ENCODE measurements around the gene PAX5. TPM values are rescaled to one million over a fixed set of nuclear protein-coding genes. Genes with fewer than 3 reads are reported as not detected.

The PAX5 gene
- total RNA-seq, 2 donors from 2014 or later = 10.1 TPM; not detected in 1

- Mint-ChIP-seq H3K4me3 (no peak overlapping the region), H3K27me3 (peaks cover 53% of the 10 kb centered on the region), H3K27ac (no peak overlapping the region), H3K4me1 (peaks cover 2% of the 10 kb centered on the region), H3K36me3 (ENCODE audit: low read depth) (peaks cover 3% of the 10 kb centered on the region)
- no peak for DNase-seq
- no peak for ATAC-seq
- H3K9me3 ChIP-seq (ENCODE audit: control insufficient read depth, low read length, poor library complexity, severe bottlenecking) = no peaks in the 10 kb centered on the region
These were observed 210.1 kb downstream of the PAX5 start for GRCh38 chr9:36823934-36824333.

GRCh38 chr9:36823466-36823865 is 210.6 kb downstream of the PAX5 start:
- Mint-ChIP-seq H3K4me3 (no peak overlapping the region), H3K36me3 (ENCODE audit: low read depth) (peaks cover 7% of the 10 kb centered on the region)

DNA sequence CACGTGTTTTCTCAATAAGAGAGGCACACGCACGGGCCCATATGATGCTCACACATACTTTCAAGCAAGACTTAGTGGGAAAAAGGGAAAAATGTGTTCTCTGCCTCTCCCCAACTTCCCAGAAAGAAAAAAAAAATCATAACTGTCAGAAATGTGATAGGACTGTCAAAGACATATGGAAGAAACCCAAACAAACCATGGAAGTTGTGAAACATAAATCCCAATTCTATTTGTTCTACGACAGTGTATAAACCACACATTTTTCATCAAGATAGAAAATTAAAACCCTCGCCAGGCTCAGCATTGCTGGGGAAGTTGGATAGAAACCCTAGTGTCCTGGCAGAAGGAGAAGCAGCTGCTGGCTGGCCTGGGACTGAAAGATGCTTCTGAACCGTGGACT is 211.9 kb downstream of the PAX5 start:
- Mint-ChIP-seq H3K36me3 (ENCODE audit: low read depth) (peaks cover 7% of the 10 kb centered on the region), H3K4me1 (peaks cover 6% of the 10 kb centered on the region), H3K27ac (no peak overlapping the region), H3K4me3 (no peak overlapping the region), H3K27me3 (peaks cover 54% of the 10 kb centered on the region)
- DNase-seq (no peak), ATAC-seq (no peak)
- H3K9me3 ChIP-seq (ENCODE audit: control insufficient read depth, low read length, poor library complexity, severe bottlenecking) = no peaks in the 10 kb centered on the region

More at GRCh38 chr9:36823466-36823865, 210.6 kb downstream of the PAX5 start:
- no peak overlapping the region for H3K27ac Mint-ChIP-seq
- H3K4me1 Mint-ChIP-seq = peaks cover 5% of the 10 kb centered on the region
- H3K9me3 ChIP-seq (ENCODE audit: control insufficient read depth, low read length, poor library complexity, severe bottlenecking) = no peaks in the 10 kb centered on the region
- ATAC-seq (no peak), DNase-seq (no peak)
- H3K27me3 Mint-ChIP-seq = peaks cover 58% of the 10 kb centered on the region

GRCh38 chr9:36820392-36820861 is 213.6 kb downstream of the PAX5 start:
- H3K9me3 ChIP-seq (ENCODE audit: control insufficient read depth, low read length, poor library complexity, severe bottlenecking) = no peaks in the 10 kb centered on the region
- Mint-ChIP-seq H3K4me1 (peaks cover 6% of the 10 kb centered on the region), H3K36me3 (ENCODE audit: low read depth) (peaks cover 10% of the 10 kb centered on the region), H3K27ac (no peak overlapping the region), H3K27me3 (peaks cover 57% of the 10 kb centered on the region), H3K4me3 (no peak overlapping the region)
- ATAC-seq (no peak), DNase-seq (no peak)

DNA sequence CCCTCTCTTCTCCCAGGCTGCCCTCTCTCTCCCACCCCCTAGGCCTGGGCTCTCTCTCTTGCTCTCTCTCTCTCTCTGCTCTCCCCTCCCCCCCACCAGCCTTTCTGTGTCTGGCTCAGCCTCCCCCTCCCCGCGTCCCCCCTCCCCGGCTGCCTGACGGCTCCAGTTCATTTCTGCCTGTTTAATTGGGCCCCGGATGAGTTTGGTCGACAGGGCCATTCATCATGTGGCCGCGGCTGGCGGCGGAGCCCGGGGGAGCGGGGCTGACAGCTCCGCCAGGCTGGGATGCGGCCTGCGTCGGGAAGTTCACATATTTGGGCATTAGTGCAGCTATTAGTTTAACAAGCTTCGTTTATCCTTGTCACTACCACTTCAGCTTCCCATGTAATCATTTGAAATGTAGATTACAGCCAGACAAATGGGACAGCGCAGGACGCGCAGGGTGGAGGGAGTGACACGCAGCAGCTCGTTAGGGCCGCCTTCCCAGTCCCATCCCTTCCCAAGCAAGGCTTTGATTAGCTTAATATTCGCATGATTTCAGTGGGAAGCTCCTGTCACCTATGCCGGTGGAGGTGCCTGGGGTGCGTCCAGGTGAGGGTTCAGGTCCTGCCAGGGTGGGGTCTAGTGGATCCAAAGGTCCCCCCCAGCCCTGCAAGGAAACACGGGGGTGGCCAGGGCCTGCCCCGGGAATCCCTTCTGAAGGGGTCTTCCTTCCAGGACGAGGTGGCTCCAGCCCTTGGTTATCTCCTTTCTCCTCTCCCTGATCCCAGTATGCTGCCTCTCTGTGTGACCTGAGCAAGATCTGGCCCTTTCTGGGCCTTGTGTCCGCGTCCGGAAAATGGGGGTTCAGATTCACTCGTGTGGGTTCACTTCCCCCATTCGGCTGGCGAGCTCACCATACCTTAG is 214.8 kb downstream of the PAX5 start:
- no peak overlapping the region for H3K27ac Mint-ChIP-seq
- peaks cover 52% of the 10 kb centered on the region for H3K27me3 Mint-ChIP-seq

GRCh38 chr9:36818242-36818938 is 215.7 kb downstream of the PAX5 start:
- Mint-ChIP-seq H3K27me3 (peaks cover 53% of the 10 kb centered on the region), H3K27ac (no peak overlapping the region), H3K4me3 (no peak overlapping the region), H3K36me3 (ENCODE audit: low read depth) (peaks cover 10% of the 10 kb centered on the region), H3K4me1 (peaks cover 6% of the 10 kb centered on the region)
- no peak for ATAC-seq
- no peaks in the 10 kb centered on the region for H3K9me3 ChIP-seq (ENCODE audit: control insufficient read depth, low read length, poor library complexity, severe bottlenecking)
- no peak for DNase-seq

More for the DNA sequence above, 214.8 kb downstream of the PAX5 start:
- Mint-ChIP-seq H3K4me3 (no peak overlapping the region), H3K36me3 (ENCODE audit: low read depth) (peaks cover 10% of the 10 kb centered on the region), H3K4me1 (peaks cover 6% of the 10 kb centered on the region)
- no peak for DNase-seq
- no peaks in the 10 kb centered on the region for H3K9me3 ChIP-seq (ENCODE audit: control insufficient read depth, low read length, poor library complexity, severe bottlenecking)
- no peak for ATAC-seq

- H3K27ac Mint-ChIP-seq = peak overlapping the region; percentile 75
- no peak for DNase-seq
- H3K9me3 ChIP-seq (ENCODE audit: control insufficient read depth, low read length, poor library complexity, severe bottlenecking) = no peaks in the 10 kb centered on the region
- peaks cover 4% of the 10 kb centered on the region for H3K4me1 Mint-ChIP-seq
- no peak overlapping the region for H3K4me3 Mint-ChIP-seq
- ATAC-seq = no peak
- peaks cover 10% of the 10 kb centered on the region for H3K36me3 Mint-ChIP-seq (ENCODE audit: low read depth)
- H3K27me3 Mint-ChIP-seq = peaks cover 56% of the 10 kb centered on the region
These were observed 216.8 kb downstream of the PAX5 start for GRCh38 chr9:36817160-36817834.

DNA sequence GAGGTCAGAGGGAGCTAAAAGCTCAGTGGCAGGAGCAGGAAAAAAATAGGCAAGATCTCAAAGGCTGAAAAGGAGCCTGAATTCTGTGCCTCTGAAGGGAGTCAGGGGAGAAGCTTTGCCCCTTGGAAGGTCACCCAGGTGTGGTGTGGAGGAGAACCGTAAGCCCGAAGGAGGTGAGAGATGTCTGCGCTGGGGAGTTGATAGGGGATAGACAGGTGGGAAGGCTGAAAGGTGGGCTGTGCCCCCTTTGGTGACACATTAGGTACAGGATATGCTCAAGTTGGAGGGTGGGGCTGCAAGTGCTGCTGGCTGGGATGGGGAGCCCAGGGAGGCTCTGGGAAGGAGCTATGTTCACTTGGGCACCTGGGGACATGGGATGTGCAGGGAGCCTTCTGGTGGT is 217.7 kb downstream of the PAX5 start:
- H3K4me3 Mint-ChIP-seq = no peak overlapping the region
- H3K4me1 Mint-ChIP-seq = peaks cover 4% of the 10 kb centered on the region
- ATAC-seq (no peak), DNase-seq (no peak)
- H3K27me3 Mint-ChIP-seq = peaks cover 60% of the 10 kb centered on the region
- peaks cover 10% of the 10 kb centered on the region for H3K36me3 Mint-ChIP-seq (ENCODE audit: low read depth)
- H3K27ac Mint-ChIP-seq = no peak overlapping the region
- no peaks in the 10 kb centered on the region for H3K9me3 ChIP-seq (ENCODE audit: control insufficient read depth, low read length, poor library complexity, severe bottlenecking)

DNA sequence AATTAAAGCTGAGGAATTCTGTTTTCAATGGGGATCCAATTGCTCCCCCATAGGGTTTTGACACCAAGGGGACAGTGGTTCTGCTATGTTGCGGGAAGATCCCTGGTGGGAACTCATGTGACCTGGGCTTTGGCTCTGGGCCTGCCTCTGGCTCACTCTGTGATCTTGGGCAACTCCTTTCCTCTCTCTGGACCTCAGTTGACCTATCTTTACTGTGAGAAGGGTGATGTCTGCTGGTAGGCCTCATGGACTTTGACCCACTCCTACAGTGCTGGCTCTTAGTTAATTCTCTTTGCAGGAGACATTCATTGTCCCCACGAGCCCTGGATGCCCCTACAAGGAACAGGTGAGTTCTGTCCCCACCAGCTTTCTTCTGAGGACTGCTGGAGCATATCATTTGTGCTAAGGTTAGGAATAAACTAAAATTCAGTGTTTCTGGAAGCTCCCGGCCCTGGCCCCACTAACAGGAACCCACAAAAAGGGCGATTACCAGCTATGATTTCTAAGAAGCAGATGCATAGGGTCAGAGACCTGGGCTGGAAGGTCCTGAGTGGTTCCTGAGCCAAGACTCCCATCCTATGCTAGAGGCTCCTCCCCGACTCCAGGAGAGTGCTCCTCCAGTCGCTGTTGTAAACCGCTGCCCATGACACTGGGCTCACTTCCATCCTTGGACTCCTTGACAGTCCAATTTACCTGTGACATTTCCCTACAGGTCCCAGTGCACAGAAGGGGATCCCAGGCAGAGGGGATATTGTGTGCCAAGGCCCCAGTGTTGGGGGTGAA is 218.3 kb downstream of the PAX5 start:
- no peak overlapping the region for H3K4me3 Mint-ChIP-seq
- no peak overlapping the region for H3K27ac Mint-ChIP-seq
- ATAC-seq (no peak), DNase-seq (no peak)
- peaks cover 4% of the 10 kb centered on the region for H3K4me1 Mint-ChIP-seq
- H3K27me3 Mint-ChIP-seq = peaks cover 62% of the 10 kb centered on the region
- no peaks in the 10 kb centered on the region for H3K9me3 ChIP-seq (ENCODE audit: control insufficient read depth, low read length, poor library complexity, severe bottlenecking)
- peaks cover 10% of the 10 kb centered on the region for H3K36me3 Mint-ChIP-seq (ENCODE audit: low read depth)

DNA sequence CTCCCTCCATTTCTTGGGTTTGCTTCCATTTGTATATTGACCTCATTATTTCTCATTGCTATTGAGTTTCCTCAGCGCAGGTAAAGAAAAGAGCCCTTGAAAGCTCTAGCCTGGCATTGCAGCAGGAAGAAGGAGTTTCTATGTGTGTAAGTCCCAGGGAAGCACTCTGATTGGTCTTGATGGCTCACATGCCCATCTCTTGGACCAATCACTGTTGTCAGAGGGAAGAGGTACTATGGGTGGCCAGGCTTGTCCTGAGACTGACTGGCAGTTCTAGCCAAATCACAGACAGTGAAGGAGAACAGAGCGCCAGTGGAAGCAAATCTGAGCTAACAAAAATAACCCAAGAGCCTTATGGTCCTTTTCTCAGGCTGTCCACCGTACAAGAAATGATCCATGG is 219.0 kb downstream of the PAX5 start:
- DNase-seq (no peak), ATAC-seq (no peak)
- Mint-ChIP-seq H3K36me3 (ENCODE audit: low read depth) (peaks cover 8% of the 10 kb centered on the region), H3K4me1 (peaks cover 4% of the 10 kb centered on the region), H3K27me3 (peaks cover 63% of the 10 kb centered on the region), H3K4me3 (no peak overlapping the region), H3K27ac (no peak overlapping the region)
- H3K9me3 ChIP-seq (ENCODE audit: control insufficient read depth, low read length, poor library complexity, severe bottlenecking) = no peaks in the 10 kb centered on the region

GRCh38 chr9:36813154-36813553 is 220.9 kb downstream of the PAX5 start:
- H3K36me3 Mint-ChIP-seq (ENCODE audit: low read depth) = peaks cover 3% of the 10 kb centered on the region
- H3K4me3 Mint-ChIP-seq = no peak overlapping the region
- H3K27me3 Mint-ChIP-seq = peaks cover 45% of the 10 kb centered on the region
- H3K9me3 ChIP-seq (ENCODE audit: control insufficient read depth, low read length, poor library complexity, severe bottlenecking) = no peaks in the 10 kb centered on the region
- no peak overlapping the region for H3K27ac Mint-ChIP-seq
- DNase-seq (no peak), ATAC-seq (no peak)
- H3K4me1 Mint-ChIP-seq = no peaks in the 10 kb centered on the region

DNA sequence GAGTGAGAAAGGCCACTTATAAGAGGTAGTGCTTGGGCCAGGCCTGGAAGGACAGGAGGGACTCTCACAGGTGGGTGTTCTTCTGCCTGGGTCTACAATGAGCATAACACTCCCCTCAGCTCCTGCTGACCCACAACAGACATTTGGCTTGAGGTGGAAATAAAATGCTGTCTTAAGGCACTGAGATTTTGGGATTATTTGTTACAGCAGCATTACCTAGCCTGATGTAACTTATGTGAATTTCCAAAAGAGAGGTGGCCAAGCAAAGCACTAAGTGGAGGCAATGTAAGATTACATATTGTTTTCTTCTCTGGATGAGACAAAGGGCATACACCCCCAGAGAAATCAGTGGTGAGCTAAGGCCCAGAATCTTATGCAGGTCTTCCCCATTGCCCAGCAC is 221.5 kb downstream of the PAX5 start:
- H3K36me3 Mint-ChIP-seq (ENCODE audit: low read depth) = peaks cover 3% of the 10 kb centered on the region
- H3K27ac Mint-ChIP-seq = no peak overlapping the region
- no peaks in the 10 kb centered on the region for H3K4me1 Mint-ChIP-seq
- no peak overlapping the region for H3K4me3 Mint-ChIP-seq
- peaks cover 42% of the 10 kb centered on the region for H3K27me3 Mint-ChIP-seq
- DNase-seq (no peak), ATAC-seq (no peak)
- no peaks in the 10 kb centered on the region for H3K9me3 ChIP-seq (ENCODE audit: control insufficient read depth, low read length, poor library complexity, severe bottlenecking)

Measured in T-helper 17 cell (primary cell).